ENCODE measurements around the gene ITGB6. TPM values are rescaled to one million over a fixed set of nuclear protein-coding genes. Genes with fewer than 3 reads are reported as not detected.

ITGB6 gene
- total RNA-seq, 1 experiment from 2014 or later = not detected

- Mint-ChIP-seq H3K27me3 (ENCODE audit: low read depth) (no peaks in the 10 kb centered on the region), H3K4me1 (no peaks in the 10 kb centered on the region), H3K36me3 (peaks cover 6% of the 10 kb centered on the region), H3K9me3 (peaks cover 12% of the 10 kb centered on the region), H3K27ac (no peak overlapping the region), H3K4me3 (no peak overlapping the region)
- POLR2A ChIA-PET = no interaction called here
- no peak for TF ChIP-seq SOX15 (CRISPR knock-in tag; IDR thresholded peaks at IDR 0.05)
- TF ChIP-seq, protein P1, sequence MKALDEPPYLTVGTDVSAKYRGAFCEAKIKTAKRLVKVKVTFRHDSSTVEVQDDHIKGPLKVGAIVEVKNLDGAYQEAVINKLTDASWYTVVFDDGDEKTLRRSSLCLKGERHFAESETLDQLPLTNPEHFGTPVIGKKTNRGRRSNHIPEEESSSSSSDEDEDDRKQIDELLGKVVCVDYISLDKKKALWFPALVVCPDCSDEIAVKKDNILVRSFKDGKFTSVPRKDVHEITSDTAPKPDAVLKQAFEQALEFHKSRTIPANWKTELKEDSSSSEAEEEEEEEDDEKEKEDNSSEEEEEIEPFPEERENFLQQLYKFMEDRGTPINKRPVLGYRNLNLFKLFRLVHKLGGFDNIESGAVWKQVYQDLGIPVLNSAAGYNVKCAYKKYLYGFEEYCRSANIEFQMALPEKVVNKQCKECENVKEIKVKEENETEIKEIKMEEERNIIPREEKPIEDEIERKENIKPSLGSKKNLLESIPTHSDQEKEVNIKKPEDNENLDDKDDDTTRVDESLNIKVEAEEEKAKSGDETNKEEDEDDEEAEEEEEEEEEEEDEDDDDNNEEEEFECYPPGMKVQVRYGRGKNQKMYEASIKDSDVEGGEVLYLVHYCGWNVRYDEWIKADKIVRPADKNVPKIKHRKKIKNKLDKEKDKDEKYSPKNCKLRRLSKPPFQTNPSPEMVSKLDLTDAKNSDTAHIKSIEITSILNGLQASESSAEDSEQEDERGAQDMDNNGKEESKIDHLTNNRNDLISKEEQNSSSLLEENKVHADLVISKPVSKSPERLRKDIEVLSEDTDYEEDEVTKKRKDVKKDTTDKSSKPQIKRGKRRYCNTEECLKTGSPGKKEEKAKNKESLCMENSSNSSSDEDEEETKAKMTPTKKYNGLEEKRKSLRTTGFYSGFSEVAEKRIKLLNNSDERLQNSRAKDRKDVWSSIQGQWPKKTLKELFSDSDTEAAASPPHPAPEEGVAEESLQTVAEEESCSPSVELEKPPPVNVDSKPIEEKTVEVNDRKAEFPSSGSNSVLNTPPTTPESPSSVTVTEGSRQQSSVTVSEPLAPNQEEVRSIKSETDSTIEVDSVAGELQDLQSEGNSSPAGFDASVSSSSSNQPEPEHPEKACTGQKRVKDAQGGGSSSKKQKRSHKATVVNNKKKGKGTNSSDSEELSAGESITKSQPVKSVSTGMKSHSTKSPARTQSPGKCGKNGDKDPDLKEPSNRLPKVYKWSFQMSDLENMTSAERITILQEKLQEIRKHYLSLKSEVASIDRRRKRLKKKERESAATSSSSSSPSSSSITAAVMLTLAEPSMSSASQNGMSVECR (CRISPR knock-in tag; IDR thresholded peaks at IDR 0.05; ENCODE audit: borderline replicate concordance) = no peak
- no peak for TF ChIP-seq NFYB (CRISPR knock-in tag; conservative IDR thresholded peaks at IDR 0.05; ENCODE audit: low read depth)
- no peak for TF ChIP-seq TEAD1 (CRISPR knock-in tag; IDR thresholded peaks at IDR 0.05)
- no peak for TF ChIP-seq OVOL2 (CRISPR knock-in tag; IDR thresholded peaks at IDR 0.05; ENCODE audit: borderline replicate concordance)
- no peak for TF ChIP-seq E2F4 (CRISPR knock-in tag; IDR thresholded peaks at IDR 0.05; ENCODE audit: borderline replicate concordance, low read depth)
- no peak for TF ChIP-seq FOXP1 (CRISPR knock-in tag; IDR thresholded peaks at IDR 0.05; ENCODE audit: borderline replicate concordance)
- TF ChIP-seq MYBL2 (CRISPR knock-in tag; IDR thresholded peaks at IDR 0.05) = no peak
- no peak for TF ChIP-seq CBFB (CRISPR knock-in tag; IDR thresholded peaks at IDR 0.05; ENCODE audit: low read depth)
- no peak for TF ChIP-seq ZNF121 (CRISPR knock-in tag; IDR thresholded peaks at IDR 0.05)
- TF ChIP-seq CDX4 (CRISPR knock-in tag; IDR thresholded peaks at IDR 0.05; ENCODE audit: borderline replicate concordance) = no peak
- TF ChIP-seq ATF3 (CRISPR knock-in tag; conservative IDR thresholded peaks at IDR 0.05) = no peak
- no peak for TF ChIP-seq MLX (CRISPR knock-in tag; IDR thresholded peaks at IDR 0.05)
- no peak for TF ChIP-seq AFF4 (CRISPR knock-in tag; IDR thresholded peaks at IDR 0.05; ENCODE audit: borderline replicate concordance)
- no peak for TF ChIP-seq ATF6 (CRISPR knock-in tag; IDR thresholded peaks at IDR 0.05)
- no peak for TF ChIP-seq SMAD3 (CRISPR knock-in tag; IDR thresholded peaks at IDR 0.05; ENCODE audit: borderline replicate concordance)
- TF ChIP-seq, protein P2, sequence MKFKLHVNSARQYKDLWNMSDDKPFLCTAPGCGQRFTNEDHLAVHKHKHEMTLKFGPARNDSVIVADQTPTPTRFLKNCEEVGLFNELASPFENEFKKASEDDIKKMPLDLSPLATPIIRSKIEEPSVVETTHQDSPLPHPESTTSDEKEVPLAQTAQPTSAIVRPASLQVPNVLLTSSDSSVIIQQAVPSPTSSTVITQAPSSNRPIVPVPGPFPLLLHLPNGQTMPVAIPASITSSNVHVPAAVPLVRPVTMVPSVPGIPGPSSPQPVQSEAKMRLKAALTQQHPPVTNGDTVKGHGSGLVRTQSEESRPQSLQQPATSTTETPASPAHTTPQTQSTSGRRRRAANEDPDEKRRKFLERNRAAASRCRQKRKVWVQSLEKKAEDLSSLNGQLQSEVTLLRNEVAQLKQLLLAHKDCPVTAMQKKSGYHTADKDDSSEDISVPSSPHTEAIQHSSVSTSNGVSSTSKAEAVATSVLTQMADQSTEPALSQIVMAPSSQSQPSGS (CRISPR knock-in tag; IDR thresholded peaks at IDR 0.05; ENCODE audit: borderline replicate concordance, low read depth) = no peak
- TF ChIP-seq NR1H2 (CRISPR knock-in tag; IDR thresholded peaks at IDR 0.05) = no peak
- TF ChIP-seq RORB (CRISPR knock-in tag; IDR thresholded peaks at IDR 0.05) = no peak
- no peak for TF ChIP-seq CREB1 (CRISPR knock-in tag; IDR thresholded peaks at IDR 0.05)
- ATAC-seq = no peak
- DNase-seq (ENCODE audit: low spot score) = no peak
- CTCF ChIA-PET = no interaction called here
Observed at GRCh38 chr2:160203422-160203821, 3.4 kb upstream of the ITGB6 start.

Measured in WTC11 (cell line).